ENCODE measurements around the gene PARVG. TPM values are rescaled to one million over a fixed set of nuclear protein-coding genes. Genes with fewer than 3 reads are reported as not detected.

The PARVG gene
- total RNA-seq, 2 donors from 2014 or later = 0.11 to 0.44 TPM

GRCh38 chr22:44147821-44148574 lies 32.7 kb upstream of the PARVG start:
- Mint-ChIP-seq H3K27ac (peak overlapping the region; percentile 85), H3K4me3 (peak overlapping the region; percentile 27), H3K4me1 (peaks cover 35% of the 10 kb centered on the region), H3K36me3 (ENCODE audit: low read depth) (peaks cover 1% of the 10 kb centered on the region), H3K9me3 (no peaks in the 10 kb centered on the region), H3K27me3 (ENCODE audit: insufficient read depth) (no peaks in the 10 kb centered on the region)
- peak; percentile 97 for DNase-seq
- 5 to 11% methylated on average over 13 to 25 of the region's 27 CpGs for WGBS, 2 experiments (ENCODE audit: insufficient coverage in 1 of 2, insufficient read length in 1 of 2)
- H3K27me3 ChIP-seq (ENCODE audit: control insufficient read depth, insufficient read depth, low read length, poor library complexity, severe bottlenecking) = no peaks in the 10 kb centered on the region
- TF ChIP-seq, protein P1, sequence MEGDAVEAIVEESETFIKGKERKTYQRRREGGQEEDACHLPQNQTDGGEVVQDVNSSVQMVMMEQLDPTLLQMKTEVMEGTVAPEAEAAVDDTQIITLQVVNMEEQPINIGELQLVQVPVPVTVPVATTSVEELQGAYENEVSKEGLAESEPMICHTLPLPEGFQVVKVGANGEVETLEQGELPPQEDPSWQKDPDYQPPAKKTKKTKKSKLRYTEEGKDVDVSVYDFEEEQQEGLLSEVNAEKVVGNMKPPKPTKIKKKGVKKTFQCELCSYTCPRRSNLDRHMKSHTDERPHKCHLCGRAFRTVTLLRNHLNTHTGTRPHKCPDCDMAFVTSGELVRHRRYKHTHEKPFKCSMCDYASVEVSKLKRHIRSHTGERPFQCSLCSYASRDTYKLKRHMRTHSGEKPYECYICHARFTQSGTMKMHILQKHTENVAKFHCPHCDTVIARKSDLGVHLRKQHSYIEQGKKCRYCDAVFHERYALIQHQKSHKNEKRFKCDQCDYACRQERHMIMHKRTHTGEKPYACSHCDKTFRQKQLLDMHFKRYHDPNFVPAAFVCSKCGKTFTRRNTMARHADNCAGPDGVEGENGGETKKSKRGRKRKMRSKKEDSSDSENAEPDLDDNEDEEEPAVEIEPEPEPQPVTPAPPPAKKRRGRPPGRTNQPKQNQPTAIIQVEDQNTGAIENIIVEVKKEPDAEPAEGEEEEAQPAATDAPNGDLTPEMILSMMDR (conservative IDR thresholded peaks at IDR 0.05) = no peak
- peak overlapping the region; percentile 51 for H3K27ac ChIP-seq (ENCODE audit: low read depth, low read length)
- H3K9me3 ChIP-seq (ENCODE audit: control insufficient read depth, low read length) = no peaks in the 10 kb centered on the region
- no peaks in the 10 kb centered on the region for H3K36me3 ChIP-seq (ENCODE audit: control insufficient read depth, insufficient read depth, low read length)
- peaks cover 6% of the 10 kb centered on the region for H3K4me1 ChIP-seq (ENCODE audit: control insufficient read depth, insufficient read depth, low read length)
- H3K9ac ChIP-seq (ENCODE audit: extremely low read depth, low read length, poor library complexity, severe bottlenecking) = peak overlapping the region; percentile 0
- H3K4me3 ChIP-seq (ENCODE audit: low read length) = peak overlapping the region; percentile 33

GRCh38 chr22:44151676-44152075 lies 29.0 kb upstream of the PARVG start:
- no peak overlapping the region for H3K4me3 Mint-ChIP-seq
- H3K4me1 Mint-ChIP-seq = peaks cover 21% of the 10 kb centered on the region
- H3K36me3 ChIP-seq (ENCODE audit: control insufficient read depth, insufficient read depth, low read length) = no peaks in the 10 kb centered on the region
- H3K27ac ChIP-seq (ENCODE audit: low read depth, low read length) = no peak overlapping the region
- no peak overlapping the region for H3K4me3 ChIP-seq (ENCODE audit: low read length)
- 92% methylated on average over 2 to 4 of the region's 4 CpGs for WGBS, 2 experiments (ENCODE audit: insufficient coverage in 1 of 2, insufficient read length in 1 of 2)
- no peak overlapping the region for H3K27ac Mint-ChIP-seq
- no peaks in the 10 kb centered on the region for H3K27me3 Mint-ChIP-seq (ENCODE audit: insufficient read depth)
- H3K9ac ChIP-seq (ENCODE audit: extremely low read depth, low read length, poor library complexity, severe bottlenecking) = no peak overlapping the region
- peaks cover 1% of the 10 kb centered on the region for H3K36me3 Mint-ChIP-seq (ENCODE audit: low read depth)
- no peak for DNase-seq
- H3K9me3 Mint-ChIP-seq = no peaks in the 10 kb centered on the region
- peaks cover 6% of the 10 kb centered on the region for H3K4me1 ChIP-seq (ENCODE audit: control insufficient read depth, insufficient read depth, low read length)
- H3K27me3 ChIP-seq (ENCODE audit: control insufficient read depth, insufficient read depth, low read length, poor library complexity, severe bottlenecking) = no peaks in the 10 kb centered on the region
- H3K9me3 ChIP-seq (ENCODE audit: control insufficient read depth, low read length) = no peaks in the 10 kb centered on the region
- TF ChIP-seq, protein P1 (conservative IDR thresholded peaks at IDR 0.05) = no peak

DNA sequence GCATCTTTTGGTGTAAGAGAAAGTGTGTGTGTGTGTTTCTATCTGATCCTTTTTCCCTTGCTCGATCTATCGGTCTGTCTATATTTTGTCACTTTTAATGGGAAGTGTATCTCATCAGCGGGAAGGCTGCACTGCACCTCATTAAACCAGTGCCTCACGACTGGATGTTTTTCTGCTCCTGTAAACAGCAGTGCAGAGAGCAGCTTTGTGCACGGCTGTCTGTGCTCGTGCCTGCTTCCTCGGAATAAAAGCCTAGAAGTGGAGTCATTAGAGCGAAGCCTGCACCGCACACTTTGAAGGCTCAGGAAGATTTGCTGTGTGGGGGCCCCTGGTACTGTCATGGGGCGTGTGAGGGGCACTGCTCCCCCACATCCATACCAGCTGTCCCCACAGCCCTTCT lies 27.0 kb upstream of the PARVG start:
- H3K27ac Mint-ChIP-seq = no peak overlapping the region
- H3K4me1 Mint-ChIP-seq = peaks cover 9% of the 10 kb centered on the region
- TF ChIP-seq, protein P1 (conservative IDR thresholded peaks at IDR 0.05) = no peak
- Histone ChIP-seq H3K9ac (ENCODE audit: extremely low read depth, low read length, poor library complexity, severe bottlenecking) (no peak overlapping the region), H3K9me3 (ENCODE audit: control insufficient read depth, low read length) (no peaks in the 10 kb centered on the region), H3K36me3 (ENCODE audit: control insufficient read depth, insufficient read depth, low read length) (no peaks in the 10 kb centered on the region), H3K27me3 (ENCODE audit: control insufficient read depth, insufficient read depth, low read length, poor library complexity, severe bottlenecking) (no peaks in the 10 kb centered on the region), H3K4me1 (ENCODE audit: control insufficient read depth, insufficient read depth, low read length) (no peaks in the 10 kb centered on the region), H3K27ac (ENCODE audit: low read depth, low read length) (no peak overlapping the region), H3K4me3 (ENCODE audit: low read length) (no peak overlapping the region)
- H3K4me3 Mint-ChIP-seq = no peak overlapping the region
- H3K27me3 Mint-ChIP-seq (ENCODE audit: insufficient read depth) = no peaks in the 10 kb centered on the region
- peaks cover 1% of the 10 kb centered on the region for H3K36me3 Mint-ChIP-seq (ENCODE audit: low read depth)
- 78 to 89% methylated on average over 5 to 10 of the region's 10 CpGs for WGBS, 2 experiments (ENCODE audit: insufficient coverage in 1 of 2, insufficient read length in 1 of 2)
- DNase-seq = no peak
- no peaks in the 10 kb centered on the region for H3K9me3 Mint-ChIP-seq

Measured in endodermal cell (in vitro differentiated cells).